Astrocyte (in vitro differentiated cells and primary cell): ENCODE results near the gene UNKL. TPM values are rescaled to one million over a fixed set of nuclear protein-coding genes. Genes with fewer than 3 reads are reported as not detected.

Source experiments
- DNase-seq: peaks from one replicate; pipeline ENCODE4 v3.0.0-alpha.2; 2010; ENCODE audit warnings: low read depth
- FAIRE-seq: peaks from 2 replicates; lab custom pipeline; 2011; peaks lifted over from hg19 to GRCh38; lab: Jason Lieb, UNC
- H2AFZ ChIP-seq: 2 replicates; pipeline ENCODE4 v1.6.0; 2012; ENCODE audit warnings: low read depth, low read length, inconsistent platforms
- H3K27ac ChIP-seq: 2 replicates; pipeline ENCODE4 v1.5.1; 2011; ENCODE audit warnings: low read depth, low read length, inconsistent platforms
- H3K27me3 ChIP-seq: 2 replicates; pipeline ENCODE4 v1.6.0; 2011; ENCODE audit warnings: low read length, inconsistent platforms; ENCODE audit not compliant: insufficient read depth
- H3K36me3 ChIP-seq: 2 replicates; pipeline ENCODE4 v1.5.1; 2011; ENCODE audit warnings: low read length, inconsistent platforms; ENCODE audit not compliant: insufficient read depth
- H3K4me1 ChIP-seq: 2 replicates; pipeline ENCODE4 v1.5.1; 2011; ENCODE audit warnings: low read length, inconsistent platforms; ENCODE audit not compliant: insufficient read depth
- H3K4me2 ChIP-seq: 2 replicates; pipeline ENCODE4 v1.6.0; 2012; ENCODE audit warnings: low read length, inconsistent platforms
- H3K4me3 ChIP-seq: 2 replicates; pipeline ENCODE4 v1.5.1; 2011; ENCODE audit warnings: low read depth, mild to moderate bottlenecking, low read length, inconsistent platforms; ENCODE audit not compliant: insufficient read depth
- H3K79me2 ChIP-seq: 2 replicates; pipeline ENCODE4 v1.6.0; 2012; ENCODE audit warnings: mild to moderate bottlenecking, low read length, inconsistent platforms; ENCODE audit not compliant: insufficient read depth
- H3K9ac ChIP-seq: 2 replicates; pipeline ENCODE4 v1.6.0; 2012; ENCODE audit warnings: mild to moderate bottlenecking, low read length, inconsistent platforms
- H3K9me3 ChIP-seq: 2 replicates; pipeline ENCODE4 v1.5.1; 2012; ENCODE audit warnings: low read depth, mild to moderate bottlenecking, low read length, inconsistent platforms; ENCODE audit not compliant: insufficient read depth
- H4K20me1 ChIP-seq: 2 replicates; pipeline ENCODE4 v1.6.0; 2012; ENCODE audit warnings: low read length, inconsistent platforms; ENCODE audit not compliant: insufficient read depth
- H3K27ac Mint-ChIP-seq: one replicate; pipeline ENCODE4 v1.8.0; 2021; ENCODE audit warnings: mild to moderate bottlenecking, mixed read lengths; ENCODE audit not compliant: unreplicated experiment
- H3K27me3 Mint-ChIP-seq: one replicate; pipeline ENCODE4 v1.8.0; 2021; ENCODE audit warnings: low read depth, mixed read lengths; ENCODE audit not compliant: unreplicated experiment
- H3K36me3 Mint-ChIP-seq: one replicate; pipeline ENCODE4 v1.8.0; 2021; ENCODE audit warnings: low read depth, mixed read lengths; ENCODE audit not compliant: unreplicated experiment
- H3K4me1 Mint-ChIP-seq: one replicate; pipeline ENCODE4 v1.8.0; 2021; ENCODE audit warnings: low read depth, mixed read lengths; ENCODE audit not compliant: unreplicated experiment
- H3K4me3 Mint-ChIP-seq: one replicate; pipeline ENCODE4 v1.8.0; 2021; ENCODE audit warnings: mild to moderate bottlenecking, moderate library complexity, mixed read lengths; ENCODE audit not compliant: unreplicated experiment
- H3K9me3 Mint-ChIP-seq: one replicate; pipeline ENCODE4 v1.8.0; 2021; ENCODE audit warnings: mild to moderate bottlenecking, mixed read lengths; ENCODE audit not compliant: unreplicated experiment
- CTCF ChIP-seq: IDR thresholded peaks from 2 replicates; pipeline ENCODE4 v1.5.1; 2011; ENCODE audit warnings: low read depth, mild to moderate bottlenecking, inconsistent platforms, low read length, moderate library complexity; ENCODE audit not compliant: insufficient read depth
- EZH2 ChIP-seq: IDR thresholded peaks from 2 replicates; pipeline ENCODE4 v1.6.1; 2012; ENCODE audit warnings: mild to moderate bottlenecking, low read length, inconsistent platforms; ENCODE audit not compliant: insufficient read depth
- total RNA-seq: library from RNA; stranded (reverse); gene quantifications from 2 replicates; pipeline ENCODE4 v1.2.1, GENCODE V29; 2021

The UNKL gene
- total RNA-seq, 1 donor from 2014 or later, result 10.7 TPM

GRCh38 chr16:1458336-1458976 is 44.0 kb upstream of the UNKL start:
- H3K36me3 Mint-ChIP-seq, result peaks cover 10% of the 10 kb centered on the region
- Histone ChIP-seq H3K4me1 (no peaks in the 10 kb centered on the region), H2AFZ (no peak overlapping the region), H3K4me3 (no peak overlapping the region), H3K4me2 (no peak overlapping the region), H3K36me3 (no peaks in the 10 kb centered on the region), H3K27ac (no peak overlapping the region), H4K20me1 (peaks cover 8% of the 10 kb centered on the region), H3K9me3 (no peaks in the 10 kb centered on the region), H3K79me2 (no peaks in the 10 kb centered on the region), H3K9ac (no peak overlapping the region), H3K27me3 (no peaks in the 10 kb centered on the region)
- DNase-seq (no peak), FAIRE-seq (no peak)
- no peak overlapping the region for H3K4me3 Mint-ChIP-seq
- no peaks in the 10 kb centered on the region for H3K9me3 Mint-ChIP-seq
- H3K27me3 Mint-ChIP-seq, result no peaks in the 10 kb centered on the region
- peak overlapping the region; percentile 58 for H3K27ac Mint-ChIP-seq
- H3K4me1 Mint-ChIP-seq, result no peaks in the 10 kb centered on the region
- TF ChIP-seq CTCF, result no peak
- TF ChIP-seq EZH2, result no peak

- Histone ChIP-seq H3K9me3 (no peaks in the 10 kb centered on the region), H3K9ac (no peak overlapping the region), H3K79me2 (no peaks in the 10 kb centered on the region), H3K36me3 (no peaks in the 10 kb centered on the region), H3K4me3 (no peak overlapping the region), H3K27ac (no peak overlapping the region), H4K20me1 (peaks cover 8% of the 10 kb centered on the region), H3K4me2 (no peak overlapping the region), H3K4me1 (no peaks in the 10 kb centered on the region), H3K27me3 (no peaks in the 10 kb centered on the region), H2AFZ (no peak overlapping the region)
- Mint-ChIP-seq H3K36me3 (peaks cover 8% of the 10 kb centered on the region), H3K27me3 (no peaks in the 10 kb centered on the region), H3K27ac (peak overlapping the region; percentile 58), H3K4me3 (no peak overlapping the region), H3K9me3 (no peaks in the 10 kb centered on the region), H3K4me1 (no peaks in the 10 kb centered on the region)
- FAIRE-seq (no peak), DNase-seq (no peak)
- TF ChIP-seq EZH2, result no peak
- no peak for TF ChIP-seq CTCF
These were observed 43.2 kb upstream of the UNKL start for GRCh38 chr16:1457489-1458245.

- TF ChIP-seq EZH2 (no peak), CTCF (no peak)
- Histone ChIP-seq H3K4me2 (no peak overlapping the region), H3K4me3 (no peak overlapping the region), H3K36me3 (no peaks in the 10 kb centered on the region), H3K27me3 (no peaks in the 10 kb centered on the region), H3K27ac (no peak overlapping the region), H3K79me2 (no peaks in the 10 kb centered on the region), H4K20me1 (peaks cover 8% of the 10 kb centered on the region), H3K9ac (no peak overlapping the region), H3K9me3 (no peaks in the 10 kb centered on the region), H3K4me1 (no peaks in the 10 kb centered on the region), H2AFZ (no peak overlapping the region)
- H3K9me3 Mint-ChIP-seq, result no peaks in the 10 kb centered on the region
- H3K27ac Mint-ChIP-seq, result no peak overlapping the region
- peaks cover 6% of the 10 kb centered on the region for H3K36me3 Mint-ChIP-seq
- FAIRE-seq (no peak), DNase-seq (no peak)
- no peak overlapping the region for H3K4me3 Mint-ChIP-seq
- no peaks in the 10 kb centered on the region for H3K4me1 Mint-ChIP-seq
- no peaks in the 10 kb centered on the region for H3K27me3 Mint-ChIP-seq
These were observed 42.4 kb upstream of the UNKL start for GRCh38 chr16:1456951-1457350.
